Raji (cell line): ENCODE results near the gene PZP.

ENCODE experiments used
- POLR2A ChIP-seq: IDR thresholded peaks from 2 replicates; pipeline ENCODE4 v1.6.1; 2011; ENCODE audit warnings: low read depth, low read length, control low read depth; ENCODE audit not compliant: insufficient read depth

PZP gene

GRCh38 chr12:9211687-9212086 is 3.5 kb upstream of the PZP start:
- no peak for TF ChIP-seq POLR2A

DNA sequence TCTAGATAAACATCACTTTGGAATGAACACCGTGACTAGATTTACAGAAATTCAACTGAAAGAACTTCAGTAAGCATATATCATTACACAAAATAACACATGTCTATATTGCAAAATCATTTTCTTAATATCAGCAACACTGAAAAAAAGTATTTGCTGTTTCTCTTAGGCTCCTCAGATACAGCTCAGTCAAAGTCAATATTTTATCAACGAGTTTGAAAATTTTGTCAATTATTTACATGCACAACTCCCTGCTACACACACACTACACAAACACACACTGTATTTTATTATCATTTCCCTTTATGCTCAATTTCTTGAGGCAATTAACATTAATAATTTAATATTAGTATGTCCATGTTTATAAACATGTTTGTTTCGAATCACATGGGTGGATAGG is 3.8 kb downstream of the PZP start:
- TF ChIP-seq POLR2A: no peak

- no peak for TF ChIP-seq POLR2A
These were observed 10.2 kb downstream of the PZP start for GRCh38 chr12:9198012-9198411.

- TF ChIP-seq POLR2A: no peak
These were observed 23.9 kb downstream of the PZP start for GRCh38 chr12:9184276-9184675.

DNA sequence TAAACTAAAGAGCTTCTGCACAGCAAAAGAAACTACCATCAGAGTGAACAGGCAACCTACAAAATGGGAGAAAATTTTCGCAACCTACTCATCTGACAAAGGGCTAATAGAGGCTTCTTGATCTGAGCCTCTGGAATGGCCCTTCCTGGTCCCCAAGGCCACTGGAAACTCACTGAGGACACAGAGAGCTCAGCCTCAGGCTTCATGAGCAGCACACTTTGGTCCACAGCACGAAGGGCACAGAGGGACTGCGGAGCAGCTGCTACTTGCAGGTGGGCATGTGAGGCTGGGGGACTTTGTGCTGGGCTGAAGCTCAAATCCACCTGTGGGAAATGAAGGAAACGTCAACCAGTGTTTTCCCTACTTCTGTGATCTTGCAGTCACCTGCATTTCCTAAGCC is 27.4 kb downstream of the PZP start:
- no peak for TF ChIP-seq POLR2A

DNA sequence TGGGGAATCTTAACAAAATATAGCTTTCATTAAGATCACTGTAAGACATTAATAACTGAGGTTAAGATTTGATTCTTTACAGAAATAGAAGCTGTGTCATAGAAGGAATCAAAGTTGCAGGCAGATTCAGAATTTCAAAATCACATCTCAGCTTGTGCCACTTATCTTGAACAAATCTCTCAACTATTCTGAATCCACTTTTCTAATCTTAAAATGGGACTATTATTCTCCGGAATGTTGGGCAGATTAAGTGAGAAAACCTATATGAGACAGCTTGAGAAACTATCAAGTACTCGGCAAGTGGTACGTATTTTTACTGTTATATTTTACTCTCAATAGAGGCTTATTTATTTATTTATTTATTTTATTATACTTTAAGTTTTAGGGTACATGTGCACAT is 28.4 kb downstream of the PZP start:
- TF ChIP-seq POLR2A: no peak

DNA sequence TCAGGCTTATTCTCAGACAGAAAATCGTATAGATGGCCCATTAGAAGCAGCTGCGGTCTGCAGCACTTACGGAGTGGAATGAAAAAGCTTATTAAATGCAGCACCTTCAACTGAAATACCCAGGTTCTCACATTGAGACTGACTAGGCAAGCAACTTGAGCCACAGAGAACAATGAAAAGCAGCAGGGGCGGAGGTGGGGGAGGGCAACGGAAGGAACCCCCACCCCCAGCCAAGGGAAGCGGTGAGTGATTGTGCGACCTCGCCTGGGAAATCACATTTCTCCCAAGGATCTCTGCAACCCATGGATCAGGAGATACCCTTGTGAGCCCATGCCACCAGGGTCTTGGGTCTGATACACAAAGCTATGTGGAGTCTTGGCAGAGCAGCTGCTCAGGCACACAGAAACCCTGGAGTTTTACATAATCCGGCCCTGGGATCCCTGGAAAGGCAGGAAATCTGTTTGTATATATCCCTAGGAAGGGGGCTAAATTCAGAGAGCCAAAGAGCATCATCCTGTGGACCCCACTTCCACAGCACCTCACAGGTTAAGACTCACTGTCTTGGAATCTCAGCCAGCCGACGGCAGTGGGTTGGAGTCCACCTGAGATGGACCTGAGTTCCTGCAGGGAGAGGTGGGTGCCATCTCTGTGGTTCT is 38.1 kb downstream of the PZP start:
- TF ChIP-seq POLR2A: no peak

- TF ChIP-seq POLR2A: no peak
These were observed 44.8 kb downstream of the PZP start for GRCh38 chr12:9163392-9163791.

DNA sequence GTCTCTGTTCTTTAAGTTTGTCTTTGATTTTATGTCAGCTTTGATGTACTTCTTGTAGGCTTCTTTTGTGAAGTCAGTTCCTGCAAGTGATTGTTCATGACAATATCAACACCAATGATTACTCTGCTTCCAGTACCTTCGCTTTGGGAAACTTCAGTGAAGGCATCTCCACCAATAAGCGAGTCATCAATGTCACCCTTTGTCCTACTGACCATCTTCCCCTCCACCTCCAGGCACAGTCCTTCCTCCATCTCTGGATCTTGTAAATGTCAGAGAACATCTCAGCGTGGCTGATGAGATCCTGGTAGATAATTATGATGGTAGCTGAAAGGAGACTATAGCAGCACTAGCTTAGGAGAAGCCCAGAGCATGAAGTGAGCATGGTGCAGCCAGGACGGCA is 52.1 kb downstream of the PZP start:
- no peak for TF ChIP-seq POLR2A

DNA sequence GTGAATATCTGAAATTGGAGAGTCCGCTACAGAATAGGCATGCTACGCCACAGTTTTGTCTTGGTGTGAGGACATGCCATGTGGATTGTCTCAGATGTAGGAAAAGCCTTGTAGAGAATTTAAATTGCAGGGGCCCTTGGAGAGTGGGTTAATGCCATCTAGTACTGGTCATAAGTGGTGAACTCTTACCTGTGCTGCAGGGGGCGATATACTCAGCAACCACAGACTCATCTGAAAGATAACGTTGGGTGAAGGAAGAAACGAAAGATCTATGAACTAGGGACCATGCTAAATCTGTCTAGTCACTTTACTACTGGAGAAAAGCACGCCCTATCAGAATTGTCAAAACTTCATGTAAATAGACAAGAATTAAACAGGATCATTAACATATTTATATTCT is 58.8 kb downstream of the PZP start:
- no peak for TF ChIP-seq POLR2A

- TF ChIP-seq POLR2A: no peak
These were observed 59.3 kb downstream of the PZP start for GRCh38 chr12:9148926-9149325.

- TF ChIP-seq POLR2A: no peak
These were observed 60.7 kb downstream of the PZP start for GRCh38 chr12:9147461-9147860.

DNA sequence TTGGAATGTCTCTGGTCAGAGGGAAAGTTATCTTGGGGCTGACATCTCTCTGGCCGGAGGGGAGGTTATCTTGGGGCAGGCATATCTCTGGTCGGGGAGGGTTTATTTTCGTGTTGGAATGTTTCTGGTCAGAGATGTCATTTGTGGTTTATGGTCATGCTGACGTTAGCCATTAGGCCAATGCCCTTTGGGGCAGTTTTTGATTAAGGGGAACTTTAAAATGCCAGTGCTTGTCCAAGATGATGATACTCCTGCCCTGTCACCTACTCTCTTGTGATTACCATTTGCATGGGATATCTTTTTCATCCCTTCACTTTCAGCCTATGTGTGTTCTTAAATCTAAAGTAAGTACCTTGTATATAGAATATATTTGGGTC is 63.5 kb downstream of the PZP start:
- no peak for TF ChIP-seq POLR2A

DNA sequence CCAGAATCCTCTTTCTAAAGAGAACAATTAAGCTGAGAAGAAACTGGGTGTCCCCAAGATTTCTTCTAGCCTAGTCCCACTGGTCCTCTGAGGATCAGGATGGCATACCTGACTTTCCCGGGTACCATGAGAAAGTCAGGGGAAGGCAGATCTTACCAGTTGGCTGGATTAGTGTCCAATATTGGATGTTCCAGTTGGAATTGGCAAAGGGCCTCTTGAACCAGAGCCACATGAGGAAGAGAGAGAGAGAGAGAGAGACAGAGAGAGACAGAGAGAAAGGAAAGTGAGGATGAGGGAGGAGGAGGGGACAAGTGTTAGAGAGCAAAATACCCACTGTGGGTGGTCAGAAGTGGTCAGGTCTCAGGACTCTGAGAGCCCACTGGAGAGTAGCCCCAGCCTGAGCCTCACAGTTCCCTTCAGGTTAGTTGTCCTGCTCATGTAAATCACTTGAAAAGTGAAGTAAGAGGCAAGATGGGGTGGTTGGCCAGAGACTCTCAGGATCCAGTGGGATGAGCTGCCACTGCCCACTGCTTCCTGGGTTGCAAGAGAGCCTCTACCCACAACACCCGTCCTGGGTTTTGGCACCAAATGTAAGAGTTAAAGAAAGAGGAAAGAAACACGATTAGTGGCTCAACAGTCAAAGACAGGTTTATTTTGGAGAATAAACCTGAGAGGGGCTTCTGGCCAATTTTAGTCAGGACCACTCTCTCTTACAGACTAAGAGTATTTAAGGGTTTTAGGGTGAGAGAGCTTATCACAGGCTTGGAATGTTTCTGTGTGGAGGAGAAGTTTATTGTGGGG is 64.1 kb downstream of the PZP start:
- no peak for TF ChIP-seq POLR2A

DNA sequence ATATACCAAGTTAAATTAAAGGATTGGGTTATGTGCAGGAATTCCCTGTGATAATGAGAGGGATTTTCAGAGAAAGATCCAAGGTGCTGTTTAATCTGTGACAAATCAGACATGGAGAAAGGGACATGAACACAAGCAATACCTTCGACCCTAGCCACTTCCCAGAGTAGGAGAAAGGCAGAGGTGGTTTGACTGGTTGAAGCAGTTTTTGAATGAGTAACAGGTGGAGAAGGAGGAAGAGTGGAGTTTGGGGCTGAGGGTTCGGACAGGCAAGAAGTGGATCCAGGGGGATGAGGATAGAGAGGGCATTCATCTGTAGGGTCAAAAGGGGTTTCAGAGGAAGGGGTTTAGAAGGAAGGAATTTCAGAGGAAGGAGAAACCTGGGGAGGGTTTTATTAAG is 65.1 kb downstream of the PZP start:
- no peak for TF ChIP-seq POLR2A

DNA sequence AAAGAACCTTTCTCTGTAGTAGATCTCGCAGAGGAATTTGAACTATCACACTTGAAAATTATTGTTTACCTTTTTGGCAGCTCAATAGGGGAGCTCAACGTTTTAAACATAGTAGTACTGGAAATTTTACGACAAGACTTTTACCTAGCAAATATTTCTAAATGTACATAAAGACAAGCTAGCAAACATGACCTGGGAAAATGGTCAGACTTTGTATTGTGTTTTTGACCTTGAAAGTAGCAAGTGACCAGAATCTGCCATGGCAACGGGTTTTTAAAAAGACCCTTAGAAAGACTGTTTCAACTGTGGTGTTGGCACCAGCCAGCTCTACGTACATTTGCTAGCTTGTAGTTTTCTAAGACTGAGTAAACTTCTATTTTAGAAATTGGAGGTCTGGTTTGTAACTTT is 72.3 kb downstream of the PZP start:
- TF ChIP-seq POLR2A: no peak
